Heart right ventricle (tissue), 16 donors: ENCODE results near the gene EEFSEC. TPM values are rescaled to one million over a fixed set of nuclear protein-coding genes. Genes with fewer than 3 reads are reported as not detected.
A peak's percentile ranks its signal among the peaks of the same experiment; 100 is the strongest.

Source experiments
- ATAC-seq, 8 donors: fragments of 200-7000 bp; cut with Tn5 transposase; one replicate each; pipeline ENCODE4 v1.9.1; 2020; ENCODE audit warnings: mild to moderate bottlenecking in 8 of 8, moderate library complexity in 8 of 8, moderate number of reproducible peaks in 1 of 8
- DNase-seq, 2 donors: peaks; one replicate each; pipeline ENCODE4 v3.0.0-alpha.2; 2020
- H3K27ac ChIP-seq, 10 donors: fragments of 200-600 bp; sonication (generic) in 2 of 10; one replicate each; pipeline versions ENCODE4 v1.5.0 to v1.8.0; 2020 to 2022; ENCODE audit warnings: mild to moderate bottlenecking in 3 of 10
- H3K27me3 ChIP-seq, 7 donors: fragments of 200-600 bp; one replicate each; pipeline ENCODE4 v1.8.0; 2021 to 2022; ENCODE audit warnings: mild to moderate bottlenecking in 2 of 7
- H3K36me3 ChIP-seq, 9 donors: fragments of 200-600 bp; sonication (generic) in 1 of 9; one replicate each; pipeline versions ENCODE4 v1.5.0 to v1.8.0; 2020 to 2022; ENCODE audit warnings: mild to moderate bottlenecking in 2 of 9
- H3K4me1 ChIP-seq, 9 donors: fragments of 200-600 bp; sonication (generic) in 1 of 9; one replicate each; pipeline versions ENCODE4 v1.5.0 to v1.8.0; 2020 to 2022; ENCODE audit warnings: mild to moderate bottlenecking in 4 of 9
- H3K4me3 ChIP-seq, 10 donors: fragments of 200-600 bp; sonication (generic) in 2 of 10; one replicate each; pipeline versions ENCODE4 v1.5.0 to v1.8.0; 2020 to 2022; ENCODE audit warnings: mild to moderate bottlenecking in 7 of 10, moderate library complexity in 2 of 10
- H3K9me3 ChIP-seq, 11 donors: fragments of 200-600 bp in 10 of 11; sonication (generic) in 2 of 11; one replicate each; pipeline versions ENCODE4 v1.5.0 to v1.8.0; 2013 to 2022; ENCODE audit warnings: mild to moderate bottlenecking in 2 of 11, control low read depth in 1 of 11, moderate library complexity in 1 of 11
- CTCF ChIP-seq, 9 donors: fragments of 200-600 bp; sonication (generic) in 2 of 9; IDR thresholded peaks; one replicate each; pipeline versions ENCODE4 v1.5.0 to v1.8.0; 2021 to 2022; ENCODE audit warnings: antibody characterized with exemption in 9 of 9, mild to moderate bottlenecking in 5 of 9, moderate library complexity in 1 of 9
- WGBS, 2 donors: extraction: QIAGEN DNeasy Blood & Tissue Kit; methylation state at CpG; one replicate each; pipeline ENCODE4 v1.1.7; 2013; ENCODE audit warnings: inconsistent platforms in 1 of 2; 5-methylcytosine and 5-hydroxymethylcytosine counted together
- intact Hi-C, 10 donors: fragments of 100-400 bp; cut with DNase I; formaldehyde crosslinking; loops; one replicate each; pipeline versions ENCODE4 v1.11.1 to v1.14.2; 2022
- polyA plus RNA-seq, 2 donors: library from polyadenylated mRNA; stranded (reverse); fragments of 200-250 nt; gene quantifications; one replicate each; pipeline ENCODE4 v1.2.3, GENCODE V29; 2013
- total RNA-seq, 10 donors: library from RNA; stranded (reverse); fragmentation: NEBNext Ultra II Directional in 3 of 10; extraction: Animal tissue kit (Norgen Biotek cat#: 25700) in 3 of 10; gene quantifications; one replicate each; pipeline versions ENCODE4 v1.2.1 to v1.2.4, GENCODE V29; 2021 to 2023
- donor health status: Arrhythmogenic right ventricular cardiomyopathy.
- donor health status: ischemic (EF 13 %, LVEDD 7.1; RV severe dilation, severe dysfunction).
- donor health status: healthy with polysubstance abuse.
- donor health status: DM: no; HTN: yes; CAD: no.
- donor health status: DM: no; HTN: no; CAD: no.
- donor health status: ischemic (EF 25% LVEDD 6.9; RV normal size, moderate dysfunction).
- donor health status: ischemic (EF 25% LVEDD 5.7; RV mildly dilated, moderate dysfunction).
- donor health status: healthy.
- donor health status: DM: yes; HTN: yes; CAD: no.
- donor health status: Ischemic cardiomyopathy.
- donor health status: ischemic (EF 35%, LVEDD 5.7; RV mildly dilated, moderate dysfunction).
- donor health status: nonischemic (EF 11% LVEDD 7.7; RV severe dilation, severe dysfunction).
- donor health status: DM: yes; HTN: yes; CAD: no.
- donor health status: PGD.
- donor health status: ischemic (EF 29% LVEDD 5.4; RV normal size, mild dysfunction).
- donor health status: nonischemic (EF 23%, LVEDD 6.1; RV moderate dilation, normal function).

EEFSEC gene
- total and polyA plus RNA-seq, 12 donors, result 16.5 to 29.5 (median 25.0) TPM

- peaks cover 0 to 19% (median 0%) of the 10 kb centered on the region in 9 donors for H3K4me1 ChIP-seq
- TF ChIP-seq CTCF (IDR thresholded peaks at IDR 0.05), result no peak
- DNase-seq, result no peak
- H3K27ac ChIP-seq, result no peak overlapping the region
- H3K36me3 ChIP-seq, result no peaks in the 10 kb centered on the region
- H3K9me3 ChIP-seq, result peaks cover 0 to 20% (median 7%) of the 10 kb centered on the region in 11 donors
- intact Hi-C loops, result no loop called here
- no peak overlapping the region for H3K4me3 ChIP-seq
- H3K27me3 ChIP-seq, result no peaks in the 10 kb centered on the region
- no peak for ATAC-seq
These were observed 69.6 kb downstream of the EEFSEC start for GRCh38 chr3:128222796-128223385.

GRCh38 chr3:128226186-128226725, 73.0 kb downstream of the EEFSEC start:
- H3K4me3 ChIP-seq, result no peak overlapping the region
- H3K27me3 ChIP-seq, result no peaks in the 10 kb centered on the region
- no peak overlapping the region for H3K27ac ChIP-seq
- peak in 1 of 8 donors; percentile 14 for ATAC-seq
- 82 to 83% methylated on average over 8 of the region's 8 CpGs for WGBS, 2 donors
- intact Hi-C loops, result loop anchor here in 2 of 10 donors (5.0 kb wide), 1 partner anchor 96 kb away; no protein-coding TSS in a partner anchor
- DNase-seq, result no peak
- no peaks in the 10 kb centered on the region for H3K36me3 ChIP-seq
- H3K4me1 ChIP-seq, result peaks cover 0 to 30% (median 10%) of the 10 kb centered on the region in 9 donors
- no peak for TF ChIP-seq CTCF (IDR thresholded peaks at IDR 0.05)
- peaks cover 0 to 20% (median 7%) of the 10 kb centered on the region in 11 donors for H3K9me3 ChIP-seq

GRCh38 chr3:128226795-128227395, 73.6 kb downstream of the EEFSEC start:
- ATAC-seq (peak in 6 of 8 donors; percentile 60 to 71 (median 66)), DNase-seq (peak in 1 of 2 donors; percentile 49)
- peak; percentile 36 to 77 (median 60) for TF ChIP-seq CTCF (IDR thresholded peaks at IDR 0.05)
- WGBS, 2 donors, result 63 to 66% methylated on average over 5 of the region's 5 CpGs
- no peak overlapping the region for H3K27ac ChIP-seq
- H3K4me1 ChIP-seq, result peaks cover 0 to 34% (median 10%) of the 10 kb centered on the region in 9 donors
- H3K4me3 ChIP-seq, result no peak overlapping the region
- no peaks in the 10 kb centered on the region for H3K36me3 ChIP-seq
- intact Hi-C loops, result loop anchor here in 2 of 10 donors (5.0 kb wide), 1 partner anchor 95 kb away; no protein-coding TSS in a partner anchor
- H3K9me3 ChIP-seq, result peaks cover 0 to 19% (median 7%) of the 10 kb centered on the region in 11 donors
- H3K27me3 ChIP-seq, result no peaks in the 10 kb centered on the region

GRCh38 chr3:128227507-128227906, 74.2 kb downstream of the EEFSEC start:
- WGBS, 2 donors, result 94 to 96% methylated on average over 4 of the region's 4 CpGs
- DNase-seq (no peak), ATAC-seq (no peak)
- Histone ChIP-seq H3K27me3 (no peaks in the 10 kb centered on the region), H3K27ac (no peak overlapping the region), H3K4me1 (peaks cover 0 to 40% (median 12%) of the 10 kb centered on the region in 9 donors), H3K4me3 (no peak overlapping the region), H3K9me3 (peaks cover 0 to 13% (median 7%) of the 10 kb centered on the region in 11 donors), H3K36me3 (no peaks in the 10 kb centered on the region)
- TF ChIP-seq CTCF (IDR thresholded peaks at IDR 0.05), result no peak
- intact Hi-C loops, result loop anchor here in 2 of 10 donors (5.0 kb wide), 1 partner anchor 95 kb away; no protein-coding TSS in a partner anchor
